OCI-M1 (cell line): ENCODE measurements around the gene PLCXD1.
"Not testable (repeated sequence)": the region's sequence is repeated elsewhere in the genome, so short reads cannot be mapped to it uniquely, and the experiment has no call there.

Experiments
- DNase-seq: peaks from one replicate; lab custom pipeline; 2025; lab: John Stamatoyannopoulos, UW

PLCXD1 gene

DNA sequence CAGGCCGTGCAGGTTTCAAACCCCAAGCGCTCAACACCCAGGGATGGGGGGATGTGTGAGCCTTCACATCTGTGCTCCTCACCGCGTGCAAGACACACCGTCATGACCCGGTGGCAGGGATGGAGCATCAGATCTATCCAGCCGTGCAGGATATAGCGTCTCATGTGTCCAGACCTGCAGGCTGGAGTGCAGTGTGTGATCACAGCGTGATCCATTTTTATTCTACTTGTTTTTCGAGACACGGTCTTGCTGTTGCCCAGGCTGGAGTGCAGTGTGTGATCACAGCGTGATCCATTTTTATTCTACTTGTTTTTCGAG lies 70.1 kb downstream of the PLCXD1 start:
- not testable (repeated sequence) for DNase-seq

DNA sequence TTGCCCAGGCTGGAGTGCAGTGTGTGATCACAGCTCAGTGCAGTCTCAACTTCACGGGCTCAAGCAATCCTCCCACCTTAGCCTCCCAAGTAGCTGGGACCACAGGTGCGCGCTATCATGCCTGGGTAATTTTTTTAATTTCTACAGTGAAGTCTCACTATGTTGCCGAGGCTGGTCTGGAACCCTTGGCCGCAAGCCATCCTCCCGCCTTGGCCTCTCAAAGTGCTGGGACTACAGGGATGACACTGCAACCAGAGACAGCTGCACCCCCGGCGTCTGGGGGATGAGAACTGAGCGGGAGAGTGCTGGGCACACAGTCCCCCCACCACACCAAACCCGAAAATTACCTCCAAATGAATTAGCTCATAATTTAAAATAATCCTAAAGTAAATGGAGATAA lies 70.6 kb downstream of the PLCXD1 start:
- DNase-seq = no peak

DNA sequence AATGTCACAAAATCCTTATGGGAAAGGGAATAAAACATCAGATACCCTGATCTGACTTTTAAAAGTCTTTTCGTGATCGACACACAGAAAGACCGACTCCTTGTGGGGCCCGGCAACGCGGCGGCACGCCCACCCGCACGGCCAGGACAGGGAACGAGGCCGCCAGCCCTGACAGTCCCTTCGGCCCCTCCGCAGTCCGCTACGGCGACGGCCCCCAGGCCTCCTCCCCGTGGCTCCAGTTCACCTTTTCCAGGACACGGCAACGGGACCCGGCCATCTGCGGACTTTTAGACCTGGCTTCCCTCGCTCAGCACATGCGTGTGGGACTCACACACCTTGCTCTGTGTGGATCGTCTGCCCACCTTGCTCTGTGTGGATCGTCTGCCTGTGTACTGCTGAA lies 71.0 kb downstream of the PLCXD1 start:
- no peak for DNase-seq

DNA sequence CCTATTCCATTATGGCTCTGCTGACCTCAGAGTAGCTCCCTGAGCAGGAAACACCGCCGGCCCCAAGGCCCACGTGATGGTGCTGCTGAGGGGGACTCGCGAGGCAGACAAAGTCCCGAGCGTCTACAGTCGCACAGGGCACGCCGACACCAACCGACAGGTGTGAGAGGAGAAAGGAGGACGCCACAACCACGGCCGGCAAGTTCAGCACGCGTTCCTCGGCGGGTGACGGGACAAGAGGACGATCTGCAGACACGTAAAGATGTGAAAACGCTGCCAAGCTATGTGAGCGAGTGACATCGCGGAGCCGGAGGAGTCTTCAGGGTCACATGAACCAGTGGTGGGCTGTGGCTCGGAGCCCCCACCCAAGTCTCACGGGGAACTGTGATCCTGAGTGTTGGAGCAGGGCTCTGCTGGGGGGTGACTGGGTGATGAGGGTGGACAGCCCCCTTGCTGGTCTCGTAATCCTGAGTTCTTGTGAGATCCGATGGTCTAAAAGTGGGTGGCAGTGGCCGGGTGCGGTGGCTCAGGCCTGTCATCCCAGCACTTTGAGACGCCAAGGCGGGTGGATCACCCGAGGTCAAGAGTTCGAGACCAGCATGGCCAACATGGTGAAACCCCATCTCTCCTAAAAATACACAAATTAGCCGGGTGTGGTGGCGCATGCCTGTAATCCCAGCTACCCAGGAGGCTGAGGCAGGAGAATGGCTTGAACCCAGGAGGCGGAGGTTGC lies 71.6 kb downstream of the PLCXD1 start:
- no peak for DNase-seq
